ENCODE measurements around the gene TSC2.

TSC2 gene

DNA sequence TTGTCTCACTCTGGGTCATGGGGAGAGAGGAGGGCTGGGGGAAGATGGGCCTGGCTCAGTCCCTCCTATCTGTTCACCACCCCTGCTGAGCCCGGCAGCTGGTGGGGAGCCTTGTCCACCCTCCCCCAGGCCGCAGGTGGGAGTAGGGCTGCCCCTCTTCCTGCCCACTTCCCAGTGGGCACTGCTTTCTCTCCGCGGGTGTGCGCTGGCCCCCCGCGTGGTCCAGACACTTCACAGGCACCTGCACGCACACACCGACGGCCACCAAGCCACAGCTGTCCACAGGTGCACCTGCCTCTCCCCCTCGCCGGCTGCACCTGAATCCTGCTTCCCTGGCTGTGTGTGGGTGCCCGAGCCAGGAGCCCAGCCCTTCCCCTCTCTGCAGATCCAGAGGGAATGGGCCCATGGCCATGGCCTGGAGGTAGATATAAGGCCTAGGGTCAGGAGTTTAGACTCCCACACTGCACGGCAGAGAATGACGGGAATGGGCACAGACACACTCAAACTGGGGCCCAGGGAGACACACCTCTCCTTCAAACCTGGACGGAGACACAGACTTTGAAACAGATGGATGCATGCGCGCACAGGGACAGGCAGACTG lies 19.1 kb upstream of the TSC2 start:
- Histone ChIP-seq H3K4me2 (no peak overlapping the region), H3K4me1 (ENCODE audit: low read depth, poor library complexity, severe bottlenecking) (peaks cover 18% of the 10 kb centered on the region), H2AFZ (ENCODE audit: low read depth) (no peak overlapping the region), H3K27me3 (ENCODE audit: insufficient read depth, low read depth) (peaks cover 17% of the 10 kb centered on the region), H3K4me3 (IDR thresholded peaks at IDR 0.05; ENCODE audit: insufficient read depth, low read depth, low read length) (no peak overlapping the region), H3K36me3 (ENCODE audit: insufficient read depth) (no peaks in the 10 kb centered on the region), H3K9ac (no peak overlapping the region), H3K79me2 (ENCODE audit: insufficient read depth, low read depth) (no peaks in the 10 kb centered on the region), H4K20me1 (ENCODE audit: insufficient read depth) (no peaks in the 10 kb centered on the region), H3K27ac (no peak overlapping the region)
- TF ChIP-seq, protein P1, sequence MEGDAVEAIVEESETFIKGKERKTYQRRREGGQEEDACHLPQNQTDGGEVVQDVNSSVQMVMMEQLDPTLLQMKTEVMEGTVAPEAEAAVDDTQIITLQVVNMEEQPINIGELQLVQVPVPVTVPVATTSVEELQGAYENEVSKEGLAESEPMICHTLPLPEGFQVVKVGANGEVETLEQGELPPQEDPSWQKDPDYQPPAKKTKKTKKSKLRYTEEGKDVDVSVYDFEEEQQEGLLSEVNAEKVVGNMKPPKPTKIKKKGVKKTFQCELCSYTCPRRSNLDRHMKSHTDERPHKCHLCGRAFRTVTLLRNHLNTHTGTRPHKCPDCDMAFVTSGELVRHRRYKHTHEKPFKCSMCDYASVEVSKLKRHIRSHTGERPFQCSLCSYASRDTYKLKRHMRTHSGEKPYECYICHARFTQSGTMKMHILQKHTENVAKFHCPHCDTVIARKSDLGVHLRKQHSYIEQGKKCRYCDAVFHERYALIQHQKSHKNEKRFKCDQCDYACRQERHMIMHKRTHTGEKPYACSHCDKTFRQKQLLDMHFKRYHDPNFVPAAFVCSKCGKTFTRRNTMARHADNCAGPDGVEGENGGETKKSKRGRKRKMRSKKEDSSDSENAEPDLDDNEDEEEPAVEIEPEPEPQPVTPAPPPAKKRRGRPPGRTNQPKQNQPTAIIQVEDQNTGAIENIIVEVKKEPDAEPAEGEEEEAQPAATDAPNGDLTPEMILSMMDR (conservative IDR thresholded peaks at IDR 0.05; ENCODE audit: low read depth, low read length): no peak

DNA sequence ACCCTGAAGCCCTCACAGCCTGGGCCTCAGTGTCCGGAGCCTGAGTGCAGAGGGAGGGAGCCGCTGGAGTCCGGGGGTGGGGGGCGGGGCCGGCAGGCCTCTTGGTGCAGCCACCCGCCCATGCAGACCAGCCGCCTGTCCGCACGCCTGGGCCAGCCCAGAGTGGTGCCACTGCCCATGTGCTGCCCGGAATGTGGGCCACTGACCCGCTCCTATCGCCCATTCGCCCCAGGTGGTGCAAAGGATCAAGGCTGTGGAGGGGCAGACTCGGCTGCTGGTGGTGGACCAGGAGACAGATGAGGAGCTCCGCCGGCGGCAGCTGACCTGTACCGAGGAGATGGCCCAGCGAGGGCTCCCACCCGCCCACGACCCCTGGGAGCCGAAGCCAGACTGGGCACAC lies 18.4 kb upstream of the TSC2 start:
- H4K20me1 ChIP-seq (ENCODE audit: insufficient read depth): no peaks in the 10 kb centered on the region
- no peaks in the 10 kb centered on the region for H3K79me2 ChIP-seq (ENCODE audit: insufficient read depth, low read depth)
- H3K4me3 ChIP-seq (IDR thresholded peaks at IDR 0.05; ENCODE audit: insufficient read depth, low read depth, low read length): no peak overlapping the region
- no peak overlapping the region for H3K27ac ChIP-seq
- peaks cover 17% of the 10 kb centered on the region for H3K27me3 ChIP-seq (ENCODE audit: insufficient read depth, low read depth)
- H3K4me2 ChIP-seq: no peak overlapping the region
- H2AFZ ChIP-seq (ENCODE audit: low read depth): no peak overlapping the region
- H3K9ac ChIP-seq: no peak overlapping the region
- H3K4me1 ChIP-seq (ENCODE audit: low read depth, poor library complexity, severe bottlenecking): peaks cover 18% of the 10 kb centered on the region
- H3K36me3 ChIP-seq (ENCODE audit: insufficient read depth): no peaks in the 10 kb centered on the region
- TF ChIP-seq, protein P1 (conservative IDR thresholded peaks at IDR 0.05; ENCODE audit: low read depth, low read length): no peak

DNA sequence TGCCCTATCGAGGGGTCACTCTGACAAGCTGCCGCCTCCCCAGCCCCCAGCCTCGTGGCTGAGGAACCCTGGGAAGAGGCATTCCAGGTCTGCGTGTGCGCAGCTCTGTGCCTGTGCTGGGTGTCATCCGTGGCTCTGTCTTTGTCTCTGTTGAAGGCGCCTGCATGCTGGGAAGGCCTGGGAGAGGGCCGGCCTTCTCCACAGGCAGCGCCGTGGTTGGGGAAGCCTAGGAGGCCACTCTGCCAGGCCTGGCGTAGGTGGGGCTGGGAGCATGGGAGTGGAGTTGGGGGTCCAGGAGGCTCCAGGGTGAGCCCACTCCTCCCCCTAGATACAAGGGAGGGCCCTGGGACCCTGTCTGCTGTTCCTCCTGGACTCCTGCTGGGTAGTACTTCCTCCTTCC lies 17.7 kb upstream of the TSC2 start:
- Histone ChIP-seq H3K27me3 (ENCODE audit: insufficient read depth, low read depth) (peaks cover 17% of the 10 kb centered on the region), H2AFZ (ENCODE audit: low read depth) (no peak overlapping the region), H4K20me1 (ENCODE audit: insufficient read depth) (no peaks in the 10 kb centered on the region), H3K36me3 (ENCODE audit: insufficient read depth) (no peaks in the 10 kb centered on the region), H3K27ac (no peak overlapping the region), H3K79me2 (ENCODE audit: insufficient read depth, low read depth) (no peaks in the 10 kb centered on the region), H3K4me2 (no peak overlapping the region), H3K4me1 (ENCODE audit: low read depth, poor library complexity, severe bottlenecking) (peaks cover 18% of the 10 kb centered on the region), H3K9ac (no peak overlapping the region), H3K4me3 (IDR thresholded peaks at IDR 0.05; ENCODE audit: insufficient read depth, low read depth, low read length) (no peak overlapping the region)
- TF ChIP-seq, protein P1 (conservative IDR thresholded peaks at IDR 0.05; ENCODE audit: low read depth, low read length): no peak

DNA sequence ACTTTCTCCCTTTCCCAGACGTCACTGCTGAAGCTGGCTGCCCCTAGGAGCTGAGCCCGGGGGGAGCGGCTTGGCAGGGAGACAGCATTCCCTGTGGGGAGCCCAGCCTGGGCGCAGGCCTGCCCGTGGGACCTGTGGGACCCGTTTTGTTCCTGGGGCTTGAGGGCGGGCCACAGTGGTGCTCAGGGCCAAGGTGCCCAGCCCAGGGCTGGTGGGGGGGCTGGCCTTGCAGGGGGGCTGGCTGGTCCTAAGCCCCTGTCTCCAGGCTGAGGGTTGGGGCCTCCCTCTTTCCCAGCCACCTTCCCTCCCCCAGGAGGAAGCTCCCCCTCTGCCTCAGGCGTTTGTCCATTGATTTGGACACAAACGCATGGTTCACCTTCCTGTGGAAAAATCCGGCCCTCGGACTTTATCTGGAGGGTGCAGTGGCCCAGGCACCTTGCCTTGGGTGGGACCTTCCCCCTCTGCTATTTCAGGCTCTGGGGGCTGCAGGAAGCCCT lies 16.7 kb upstream of the TSC2 start:
- Histone ChIP-seq H3K4me1 (ENCODE audit: low read depth, poor library complexity, severe bottlenecking) (peaks cover 18% of the 10 kb centered on the region), H3K27me3 (ENCODE audit: insufficient read depth, low read depth) (peaks cover 12% of the 10 kb centered on the region), H2AFZ (ENCODE audit: low read depth) (no peak overlapping the region), H4K20me1 (ENCODE audit: insufficient read depth) (no peaks in the 10 kb centered on the region), H3K27ac (no peak overlapping the region), H3K9ac (no peak overlapping the region), H3K79me2 (ENCODE audit: insufficient read depth, low read depth) (no peaks in the 10 kb centered on the region), H3K4me2 (no peak overlapping the region), H3K4me3 (IDR thresholded peaks at IDR 0.05; ENCODE audit: insufficient read depth, low read depth, low read length) (no peak overlapping the region), H3K36me3 (ENCODE audit: insufficient read depth) (no peaks in the 10 kb centered on the region)
- TF ChIP-seq, protein P1 (conservative IDR thresholded peaks at IDR 0.05; ENCODE audit: low read depth, low read length): no peak

Data from KMS-11 (cell line).